Activated CD4-positive, alpha-beta T cell treated with anti-CD3 and anti-CD28 coated beads, Interleukin-2, amount 10 ng/mL, durations not matched to agents 24 days and 14 days (primary cell): Measurements from ENCODE around the gene PABPC4L. TPM values are rescaled to one million over a fixed set of nuclear protein-coding genes. Genes with fewer than 3 reads are reported as not detected.
"Not testable (repeated sequence)": the region's sequence is repeated elsewhere in the genome, so short reads cannot be mapped to it uniquely, and the experiment has no call there.

Source experiments
- DNase-seq: peaks from one replicate; pipeline ENCODE4 v3.0.0; 2022
- H3K27ac Mint-ChIP-seq: one replicate; pipeline ENCODE4 v1.8.0; 2022; ENCODE audit warnings: mild to moderate bottlenecking, mixed read lengths
- H3K27me3 Mint-ChIP-seq: one replicate; pipeline ENCODE4 v1.8.0; 2022; ENCODE audit warnings: mixed read lengths
- H3K36me3 Mint-ChIP-seq: one replicate; pipeline ENCODE4 v1.8.0; 2022; ENCODE audit warnings: low read depth, mild to moderate bottlenecking, mixed read lengths
- H3K4me1 Mint-ChIP-seq: one replicate; pipeline ENCODE4 v1.8.0; 2021; ENCODE audit warnings: mixed read lengths
- H3K4me3 Mint-ChIP-seq: one replicate; pipeline ENCODE4 v1.8.0; 2022; ENCODE audit warnings: mild to moderate bottlenecking, moderate library complexity, mixed read lengths
- H3K9me3 Mint-ChIP-seq: one replicate; pipeline ENCODE4 v1.8.0; 2021; ENCODE audit warnings: mixed read lengths
- intact Hi-C: fragments of 100-400 bp; cut with micrococcal nuclease; formaldehyde crosslinking; loops from one replicate; pipeline ENCODE4 v1.15.1; 2023
- total RNA-seq: library from RNA; stranded (reverse); gene quantifications from 2 replicates; pipeline ENCODE4 v1.2.3, GENCODE V29; 2022

The PABPC4L gene
- not detected in 2 replicates for total RNA-seq

DNA sequence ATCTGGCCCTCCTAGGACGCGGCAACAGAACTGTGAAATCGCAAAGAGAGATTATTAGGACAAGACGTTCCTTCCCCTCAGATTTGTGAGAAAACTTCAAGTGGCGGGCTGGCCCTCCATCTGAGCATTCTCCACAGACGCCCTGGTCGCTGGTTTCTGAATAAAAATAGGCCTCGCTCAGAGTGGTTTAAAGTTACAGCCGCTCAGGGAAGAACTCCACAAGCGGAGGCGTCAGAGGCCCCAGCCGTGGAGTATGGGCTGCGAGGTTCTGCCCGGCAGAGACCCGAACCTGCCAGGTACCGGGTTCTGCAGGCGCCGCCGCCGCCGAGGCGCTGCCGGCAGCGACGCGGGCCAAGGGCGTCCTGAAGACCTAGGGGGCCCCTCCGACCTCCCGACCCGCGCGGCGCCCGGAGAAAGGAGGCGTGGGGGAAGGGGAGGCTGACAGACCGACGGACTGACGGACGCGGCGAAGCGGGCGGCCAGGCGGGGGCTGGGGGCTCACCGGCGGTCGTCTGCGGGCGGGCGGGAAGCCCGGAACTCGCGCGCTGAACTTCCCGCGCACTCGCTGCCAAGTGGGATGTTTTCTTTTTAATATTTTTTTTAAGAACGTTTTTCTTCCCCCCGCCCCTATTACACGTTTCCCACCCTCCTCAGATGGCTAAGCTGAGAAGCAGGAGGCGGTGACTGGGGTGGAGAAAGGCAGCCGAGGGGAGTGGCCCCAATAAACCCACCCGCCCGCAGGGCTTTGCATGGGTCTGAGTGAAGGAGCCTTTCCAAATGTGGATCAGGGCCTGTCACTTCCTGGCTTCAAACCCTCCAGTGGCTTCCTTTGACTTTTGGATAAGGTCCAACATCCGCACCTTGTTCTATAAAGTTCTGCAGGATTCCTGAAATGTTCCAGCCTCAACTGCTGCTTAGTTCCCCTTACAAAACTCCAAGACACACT is at the start of gene PABPC4L:
Gene PABPC4L (minus strand): TSS at position 574 of the 946 bp plus-strand sequence. CDS start 770 bp downstream, outside the sequence.
- no peak for DNase-seq
- no peaks in the 10 kb centered on the region for H3K27me3 Mint-ChIP-seq
- no peak within 1 kb of the TSS for H3K27ac Mint-ChIP-seq
- intact Hi-C loops = no loop called here
- H3K4me3 Mint-ChIP-seq = no peak within 1 kb of the TSS
- H3K9me3 Mint-ChIP-seq = no peaks in the 10 kb centered on the region
- H3K36me3 Mint-ChIP-seq = no peaks in the 10 kb centered on the region
- no peaks in the 10 kb centered on the region for H3K4me1 Mint-ChIP-seq

GRCh38 chr4:134251322-134251721 is 49.7 kb upstream of the PABPC4L start:
- H3K9me3 Mint-ChIP-seq = no peaks in the 10 kb centered on the region
- H3K36me3 Mint-ChIP-seq = no peaks in the 10 kb centered on the region
- H3K4me1 Mint-ChIP-seq = no peaks in the 10 kb centered on the region
- H3K27ac Mint-ChIP-seq = no peak overlapping the region
- no peaks in the 10 kb centered on the region for H3K27me3 Mint-ChIP-seq
- DNase-seq = no peak
- intact Hi-C loops = no loop called here
- no peak overlapping the region for H3K4me3 Mint-ChIP-seq

GRCh38 chr4:134243742-134244713 is 42.4 kb upstream of the PABPC4L start:
- Mint-ChIP-seq H3K27me3 (no peaks in the 10 kb centered on the region), H3K4me3 (no peak overlapping the region), H3K27ac (no peak overlapping the region), H3K4me1 (no peaks in the 10 kb centered on the region), H3K9me3 (peaks cover under 1% of the 10 kb centered on the region), H3K36me3 (no peaks in the 10 kb centered on the region)
- no peak for DNase-seq
- intact Hi-C loops = no loop called here

DNA sequence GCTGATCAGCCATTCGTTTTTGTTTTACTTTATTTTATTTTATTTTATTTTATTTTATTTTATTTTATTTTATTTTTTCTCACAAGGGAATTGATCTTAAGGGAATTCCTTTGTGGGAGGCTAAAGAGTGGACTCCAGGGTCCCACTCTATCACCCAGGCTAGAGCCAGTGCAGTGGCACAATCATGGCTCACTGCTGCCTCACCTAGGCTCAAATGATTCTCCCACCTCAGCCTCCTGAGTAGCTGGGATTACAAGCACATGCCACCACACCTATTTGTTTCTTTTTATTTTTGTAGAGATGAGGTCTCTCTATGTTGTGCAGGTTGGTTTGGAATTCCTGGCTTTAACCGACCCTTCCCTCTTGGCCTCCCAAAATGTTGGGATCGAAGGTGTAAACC is 17.5 kb upstream of the PABPC4L start:
- H3K36me3 Mint-ChIP-seq = no peaks in the 10 kb centered on the region
- H3K4me1 Mint-ChIP-seq = no peaks in the 10 kb centered on the region
- no peaks in the 10 kb centered on the region for H3K27me3 Mint-ChIP-seq
- intact Hi-C loops = no loop called here
- no peak for DNase-seq
- H3K4me3 Mint-ChIP-seq = no peak overlapping the region
- H3K27ac Mint-ChIP-seq = no peak overlapping the region
- H3K9me3 Mint-ChIP-seq = no peaks in the 10 kb centered on the region

- no peak for DNase-seq
- intact Hi-C loops = no loop called here
- H3K27ac Mint-ChIP-seq = no peak overlapping the region
- H3K4me1 Mint-ChIP-seq = no peaks in the 10 kb centered on the region
- H3K27me3 Mint-ChIP-seq = no peaks in the 10 kb centered on the region
- H3K9me3 Mint-ChIP-seq = no peaks in the 10 kb centered on the region
- no peaks in the 10 kb centered on the region for H3K36me3 Mint-ChIP-seq
- no peak overlapping the region for H3K4me3 Mint-ChIP-seq
Observed at GRCh38 chr4:134216411-134216810, 14.8 kb upstream of the PABPC4L start.

DNA sequence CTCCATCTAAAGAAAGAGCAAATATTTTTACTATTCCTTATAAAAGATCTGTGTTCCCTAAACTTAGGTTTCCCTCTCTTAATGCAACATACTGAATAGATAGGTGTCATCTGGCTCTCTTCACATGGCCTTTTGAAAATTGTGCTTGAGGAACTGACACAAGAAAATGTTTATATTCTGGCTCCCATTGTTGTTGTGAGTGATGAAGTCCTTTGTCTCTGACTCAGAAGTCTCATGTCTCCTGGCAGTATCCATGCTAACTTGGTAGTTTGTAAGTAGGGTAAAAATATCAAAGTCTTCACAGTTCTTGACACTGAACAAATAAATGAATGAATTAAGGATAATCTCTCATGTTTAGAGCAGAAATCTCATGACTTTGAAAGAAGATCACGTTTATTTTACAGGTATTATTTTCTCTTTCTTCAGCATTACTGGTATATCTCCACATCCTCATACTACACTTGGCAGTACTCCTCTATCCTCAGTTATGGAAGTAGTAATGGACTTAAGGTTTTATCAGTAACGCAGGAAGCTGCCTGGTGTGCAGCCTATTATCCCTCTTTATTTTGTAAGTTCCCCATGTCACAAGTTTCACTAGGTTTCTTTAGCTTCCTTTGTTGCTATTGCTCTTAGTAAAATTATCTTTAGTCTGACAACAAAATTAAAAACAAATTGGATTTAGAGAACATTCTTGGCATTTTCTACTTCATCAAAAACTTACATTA is 14.2 kb upstream of the PABPC4L start:
- H3K27ac Mint-ChIP-seq = no peak overlapping the region
- H3K4me1 Mint-ChIP-seq = no peaks in the 10 kb centered on the region
- no peaks in the 10 kb centered on the region for H3K36me3 Mint-ChIP-seq
- no peak for DNase-seq
- H3K9me3 Mint-ChIP-seq = no peaks in the 10 kb centered on the region
- no peaks in the 10 kb centered on the region for H3K27me3 Mint-ChIP-seq
- H3K4me3 Mint-ChIP-seq = no peak overlapping the region
- intact Hi-C loops = no loop called here

GRCh38 chr4:134207955-134208354 is 6.4 kb upstream of the PABPC4L start:
- H3K4me3 Mint-ChIP-seq, H3K4me1 Mint-ChIP-seq, intact Hi-C loops, H3K36me3 Mint-ChIP-seq, DNase-seq, H3K27me3 Mint-ChIP-seq, H3K9me3 Mint-ChIP-seq, H3K27ac Mint-ChIP-seq: not testable (repeated sequence)

GRCh38 chr4:134202166-134202956 is 772 bp upstream of the PABPC4L start:
- H3K4me1 Mint-ChIP-seq = no peaks in the 10 kb centered on the region
- H3K9me3 Mint-ChIP-seq = no peaks in the 10 kb centered on the region
- intact Hi-C loops = no loop called here
- H3K36me3 Mint-ChIP-seq = no peaks in the 10 kb centered on the region
- no peak overlapping the region for H3K27ac Mint-ChIP-seq
- no peak overlapping the region for H3K4me3 Mint-ChIP-seq
- no peaks in the 10 kb centered on the region for H3K27me3 Mint-ChIP-seq
- no peak for DNase-seq

GRCh38 chr4:134200811-134201215 is 776 bp downstream of the PABPC4L start:
- H3K9me3 Mint-ChIP-seq = no peaks in the 10 kb centered on the region
- intact Hi-C loops = no loop called here
- no peaks in the 10 kb centered on the region for H3K4me1 Mint-ChIP-seq
- H3K4me3 Mint-ChIP-seq = no peak overlapping the region
- no peaks in the 10 kb centered on the region for H3K36me3 Mint-ChIP-seq
- no peak for DNase-seq
- H3K27me3 Mint-ChIP-seq = no peaks in the 10 kb centered on the region
- no peak overlapping the region for H3K27ac Mint-ChIP-seq

DNA sequence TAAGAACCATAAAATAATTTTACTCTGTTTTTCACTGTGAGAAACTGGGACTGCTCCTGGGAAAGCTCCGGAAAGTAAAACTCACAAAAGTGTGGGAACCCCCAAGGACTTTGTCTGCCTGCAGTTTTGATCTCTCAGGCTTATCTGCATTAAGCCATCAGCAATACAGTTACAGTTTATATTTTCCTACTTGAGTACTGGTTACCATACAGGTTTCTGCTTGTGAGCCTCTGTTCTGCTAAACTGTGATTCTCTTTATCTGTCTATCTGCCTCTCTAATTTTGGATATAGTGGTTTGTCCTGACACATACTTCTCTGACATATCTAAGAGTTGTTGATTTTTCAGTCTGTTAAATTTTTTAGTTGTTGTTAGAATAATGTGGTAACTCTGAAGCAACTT is 11.6 kb downstream of the PABPC4L start:
- Mint-ChIP-seq H3K27ac (no peak overlapping the region), H3K36me3 (no peaks in the 10 kb centered on the region), H3K4me3 (no peak overlapping the region), H3K27me3 (no peaks in the 10 kb centered on the region), H3K9me3 (no peaks in the 10 kb centered on the region), H3K4me1 (no peaks in the 10 kb centered on the region)
- no peak for DNase-seq
- intact Hi-C loops = no loop called here

GRCh38 chr4:134189480-134189879 is 12.1 kb downstream of the PABPC4L start:
- Mint-ChIP-seq H3K36me3 (no peaks in the 10 kb centered on the region), H3K27me3 (no peaks in the 10 kb centered on the region), H3K9me3 (no peaks in the 10 kb centered on the region), H3K4me1 (no peaks in the 10 kb centered on the region), H3K27ac (no peak overlapping the region), H3K4me3 (no peak overlapping the region)
- DNase-seq = no peak
- intact Hi-C loops = no loop called here

DNA sequence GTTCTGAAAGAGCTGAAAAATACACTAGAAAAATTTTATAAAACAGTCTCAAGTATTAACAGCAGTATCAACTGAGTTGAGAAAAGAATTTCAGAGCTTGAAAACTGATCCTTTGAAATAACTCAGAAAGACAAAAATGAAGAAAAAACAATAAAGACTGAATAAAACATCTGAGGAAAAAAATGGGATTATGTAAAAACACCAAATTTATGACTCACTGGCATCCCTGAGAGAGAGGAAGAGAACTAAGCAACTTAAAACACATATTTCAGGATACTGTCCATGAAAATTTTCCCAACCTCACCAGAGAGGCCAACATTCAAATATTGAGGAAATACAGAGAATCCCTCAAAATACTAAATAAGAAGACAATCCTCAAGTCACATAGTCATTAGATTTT is 22.9 kb downstream of the PABPC4L start:
- no peaks in the 10 kb centered on the region for H3K27me3 Mint-ChIP-seq
- intact Hi-C loops = no loop called here
- no peak overlapping the region for H3K4me3 Mint-ChIP-seq
- DNase-seq = no peak
- no peaks in the 10 kb centered on the region for H3K36me3 Mint-ChIP-seq
- H3K27ac Mint-ChIP-seq = no peak overlapping the region
- H3K4me1 Mint-ChIP-seq = no peaks in the 10 kb centered on the region
- peaks cover 4% of the 10 kb centered on the region for H3K9me3 Mint-ChIP-seq

- no peaks in the 10 kb centered on the region for H3K9me3 Mint-ChIP-seq
- DNase-seq = no peak
- intact Hi-C loops = no loop called here
- no peaks in the 10 kb centered on the region for H3K27me3 Mint-ChIP-seq
- H3K4me1 Mint-ChIP-seq = no peaks in the 10 kb centered on the region
- H3K27ac Mint-ChIP-seq = no peak overlapping the region
- no peak overlapping the region for H3K4me3 Mint-ChIP-seq
- no peaks in the 10 kb centered on the region for H3K36me3 Mint-ChIP-seq
Observed at GRCh38 chr4:134174271-134174670, 27.3 kb downstream of the PABPC4L start.
